HG02759 (cell line): ENCODE measurements around the gene UBTD1.
"Not testable (repeated sequence)": the region's sequence is repeated elsewhere in the genome, so short reads cannot be mapped to it uniquely, and the experiment has no call there.

ENCODE experiments used
- ATAC-seq: cut with Tn5 transposase; IDR thresholded peaks from one replicate; pipeline ENCODE4 v1.9.1; 2021; ENCODE audit warnings: mild to moderate bottlenecking, moderate library complexity; ENCODE audit not compliant: unreplicated experiment

Gene UBTD1

GRCh38 chr10:97498841-97499560 is at the start of gene UBTD1:
UBTD1 (plus strand) TSS chr10:97498924; CDS start chr10:97499204, 280 bp downstream.
- no peak for ATAC-seq

- no peak for ATAC-seq
Measured at GRCh38 chr10:97450828-97451227, 47.9 kb upstream of the UBTD1 start.

- no peak for ATAC-seq
Measured at GRCh38 chr10:97451605-97452004, 47.1 kb upstream of the UBTD1 start.

DNA sequence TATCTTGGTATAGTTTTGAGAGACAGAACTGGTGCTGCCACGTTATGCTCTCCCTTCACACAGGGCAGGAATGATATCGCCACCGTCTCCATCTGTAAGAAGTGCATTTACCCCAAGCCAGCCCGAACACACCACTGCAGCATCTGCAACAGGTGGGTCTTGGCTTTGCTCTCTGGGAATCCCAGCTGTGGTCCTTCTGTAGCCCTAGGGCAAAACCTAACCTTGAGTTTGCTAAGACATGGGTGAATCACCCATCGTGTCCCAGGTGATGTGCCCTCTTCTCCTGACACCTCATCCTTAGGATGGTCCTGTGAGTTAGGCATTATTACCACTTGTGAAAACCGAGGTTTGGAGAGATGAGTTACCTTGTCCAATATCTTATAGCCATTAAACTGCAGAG is 46.4 kb upstream of the UBTD1 start:
- ATAC-seq: no peak

DNA sequence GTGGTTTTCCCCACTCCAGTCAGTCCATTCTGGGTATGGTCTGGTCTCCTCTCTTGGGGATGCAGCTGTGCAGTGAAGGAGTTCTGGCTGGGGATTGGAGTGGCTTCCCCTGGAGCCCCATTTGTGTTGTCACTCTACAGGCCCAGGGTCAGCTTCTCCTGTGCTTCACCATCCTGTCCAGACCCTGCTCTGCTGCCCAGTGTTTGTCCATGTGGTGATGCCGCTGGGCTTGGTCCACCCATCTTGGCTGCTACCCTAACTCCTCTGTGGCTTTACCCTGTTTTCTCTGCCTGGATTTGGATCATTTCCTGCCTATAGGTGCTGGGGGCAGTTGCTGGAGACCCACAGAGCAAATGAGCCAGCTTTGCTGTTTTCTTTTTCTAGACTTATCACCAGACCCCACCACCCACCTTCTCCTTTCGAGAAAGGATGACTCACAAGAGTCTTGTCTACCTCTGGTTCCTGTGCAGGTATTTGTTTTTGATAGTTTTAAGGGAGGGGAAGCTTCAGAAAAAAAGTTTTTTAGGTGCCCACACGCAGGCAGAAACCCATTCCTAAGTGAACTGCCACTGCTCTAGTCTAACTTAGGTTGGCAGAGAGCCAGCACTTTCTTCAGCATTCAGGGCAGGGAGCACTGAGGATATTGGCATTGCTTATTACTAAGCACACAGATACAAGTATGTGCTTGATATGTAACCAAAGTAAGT is 44.2 kb upstream of the UBTD1 start:
- no peak for ATAC-seq

DNA sequence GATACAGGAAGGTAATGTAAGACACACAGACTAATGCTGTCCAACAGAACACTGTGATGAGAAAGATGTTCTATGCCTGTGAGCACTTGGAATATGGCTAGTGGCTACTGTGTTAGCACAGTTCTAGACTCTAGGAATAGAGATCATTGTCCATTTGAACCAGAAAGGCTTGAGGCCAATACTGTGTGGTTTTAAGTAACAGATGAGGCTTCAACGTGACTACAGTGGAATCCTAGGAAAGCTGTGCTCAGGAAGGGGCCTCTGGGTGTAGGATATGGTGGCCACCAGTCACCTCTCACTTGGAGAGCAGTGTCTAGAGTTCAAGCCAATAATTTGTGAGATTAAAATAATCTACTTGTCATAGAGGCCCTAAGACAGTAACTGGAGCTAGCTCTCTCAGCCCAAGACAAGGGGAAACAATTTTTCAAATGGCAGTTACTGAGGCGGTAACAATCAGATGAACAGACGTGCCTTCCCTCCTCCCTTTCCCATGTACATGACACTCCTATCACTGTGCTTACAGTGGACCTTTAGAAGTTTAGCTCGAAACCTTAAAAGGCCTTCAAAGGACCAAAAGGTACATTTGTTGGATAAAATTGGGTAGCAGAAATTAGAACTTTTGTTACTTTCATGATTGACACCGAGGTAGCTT is 42.6 kb upstream of the UBTD1 start:
- ATAC-seq: no peak

DNA sequence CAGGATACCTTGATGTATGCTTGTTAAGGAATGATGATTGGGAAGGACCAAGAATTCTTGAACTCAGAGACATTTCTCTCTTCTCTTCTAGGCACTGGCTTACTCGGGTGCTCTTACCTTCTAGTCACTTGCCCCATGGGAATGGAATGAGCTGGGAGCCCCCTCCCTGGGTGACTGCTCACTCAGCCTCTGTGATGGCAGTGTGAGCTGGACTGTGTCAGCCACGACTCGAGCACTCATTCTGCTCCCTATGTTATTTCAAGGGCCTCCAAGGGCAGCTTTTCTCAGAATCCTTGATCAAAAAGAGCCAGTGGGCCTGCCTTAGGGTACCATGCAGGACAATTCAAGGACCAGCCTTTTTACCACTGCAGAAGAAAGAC is 42.0 kb upstream of the UBTD1 start:
- ATAC-seq: no peak

DNA sequence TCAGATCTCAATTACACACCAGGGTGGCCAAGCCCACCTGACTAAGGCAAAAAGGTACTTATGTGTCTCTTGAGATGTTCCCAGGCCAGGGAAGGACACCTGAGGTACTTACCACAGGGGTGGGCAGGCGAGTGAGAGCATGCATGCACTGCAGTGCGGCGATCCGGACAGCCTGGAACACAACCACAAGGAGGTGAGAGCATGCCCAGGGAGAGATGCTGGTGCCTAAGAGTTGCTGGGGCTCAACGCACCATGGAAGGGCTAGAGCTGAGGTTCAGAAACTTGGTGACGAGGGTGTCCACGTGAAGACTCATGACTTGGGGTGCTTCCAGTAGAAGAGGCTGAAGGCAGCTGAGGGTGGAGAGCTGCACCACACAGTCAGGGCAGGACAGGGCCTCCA is 39.6 kb upstream of the UBTD1 start:
- ATAC-seq: no peak

GRCh38 chr10:97459933-97460332 is 38.8 kb upstream of the UBTD1 start:
- no peak for ATAC-seq

DNA sequence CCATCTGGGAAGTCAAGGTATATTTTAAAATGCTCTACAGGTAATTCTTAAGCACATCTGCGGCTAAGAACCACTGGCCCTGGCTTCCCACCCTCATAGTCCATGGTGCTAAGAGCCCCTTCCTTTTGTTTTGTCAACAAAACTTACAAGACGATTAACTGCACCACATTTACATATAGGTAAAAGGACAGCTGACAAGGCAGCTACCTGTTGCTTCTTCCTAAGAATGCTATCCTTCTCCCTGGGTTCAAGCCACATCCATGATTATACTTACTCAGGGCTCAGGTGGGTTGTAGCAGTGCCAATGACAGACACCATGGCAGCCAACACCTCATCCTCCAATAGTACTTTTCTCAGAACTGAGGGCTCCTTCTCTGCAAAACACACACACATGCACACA is 36.4 kb upstream of the UBTD1 start:
- ATAC-seq: no peak

DNA sequence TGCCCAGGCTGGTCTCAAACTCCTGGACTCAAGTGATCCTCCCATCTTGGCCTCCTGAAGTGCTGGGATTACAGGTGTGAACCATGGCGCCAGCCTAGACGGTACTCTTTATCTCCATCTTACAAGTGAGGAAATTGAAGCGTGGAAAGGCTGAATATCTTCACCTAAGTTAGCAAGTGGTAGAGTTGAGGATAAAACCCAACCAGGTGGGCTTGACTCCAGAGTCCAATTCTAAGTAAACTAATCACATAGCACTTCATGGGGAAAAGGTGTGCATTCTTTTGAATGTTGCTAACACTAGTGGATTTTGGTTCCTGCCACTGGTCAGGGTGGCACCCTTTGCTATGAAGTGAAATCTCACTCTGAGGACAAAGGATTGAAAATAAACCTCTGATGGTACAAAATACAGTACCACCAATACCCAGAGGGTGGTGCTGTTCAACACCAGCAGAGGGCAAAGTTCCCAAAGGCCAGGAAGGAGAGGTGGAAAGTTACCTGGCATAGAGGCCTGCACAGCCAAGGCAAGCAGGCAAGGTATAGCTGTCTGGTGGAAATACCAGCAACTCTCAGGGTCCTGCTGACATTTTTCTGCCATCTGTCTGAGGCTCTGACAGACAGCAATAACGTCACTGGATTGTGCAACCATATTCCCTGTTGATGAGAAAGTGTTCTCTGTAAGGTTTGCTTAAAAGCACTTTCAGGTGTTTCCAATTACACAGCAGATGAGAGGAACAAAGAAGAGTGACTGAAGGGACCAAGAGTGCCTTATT is 35.2 kb upstream of the UBTD1 start:
- peak; percentile 49 for ATAC-seq

GRCh38 chr10:97464226-97464625 is 34.5 kb upstream of the UBTD1 start:
- ATAC-seq: no peak

DNA sequence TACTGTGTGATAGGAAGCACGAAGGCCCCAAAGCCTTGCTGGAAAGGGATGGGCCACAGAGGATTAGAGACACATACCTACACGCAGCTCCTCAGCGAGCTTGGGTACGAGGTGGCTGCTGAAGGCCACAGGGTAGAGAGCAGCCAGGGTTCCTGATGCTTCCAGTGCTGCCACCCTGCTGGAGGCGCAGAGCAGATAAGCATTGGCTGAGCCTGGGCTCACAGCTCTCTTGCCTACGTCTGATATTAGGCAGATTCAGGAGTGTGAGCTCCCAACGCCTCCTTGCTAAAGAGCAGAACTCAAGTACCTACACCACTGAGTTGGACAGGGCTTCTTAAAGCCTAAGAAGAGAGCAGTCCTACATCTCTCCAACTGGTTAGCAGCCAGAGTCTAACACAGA is 32.7 kb upstream of the UBTD1 start:
- ATAC-seq: no peak

- ATAC-seq: no peak
Measured at GRCh38 chr10:97466755-97467154, 32.0 kb upstream of the UBTD1 start.

DNA sequence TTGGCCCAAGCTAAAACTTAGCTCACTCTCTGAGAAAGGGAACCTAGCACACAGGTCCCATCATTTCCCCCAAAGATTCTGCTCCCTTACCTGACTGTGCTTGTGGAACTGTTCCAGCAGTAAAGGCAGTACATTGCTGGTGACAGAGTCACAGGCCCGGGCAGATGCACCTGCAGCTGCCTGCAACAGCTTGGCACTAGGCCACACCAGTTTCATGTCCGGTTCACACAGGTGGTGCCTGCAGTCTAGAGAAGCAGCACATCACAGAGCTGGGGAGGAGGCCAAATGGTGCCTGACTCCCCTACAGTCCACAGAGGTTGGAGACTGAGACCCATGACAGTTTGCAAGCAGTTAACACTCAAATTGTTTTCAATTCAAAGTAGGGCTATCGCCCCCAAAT is 30.6 kb upstream of the UBTD1 start:
- ATAC-seq: peak; percentile 55

DNA sequence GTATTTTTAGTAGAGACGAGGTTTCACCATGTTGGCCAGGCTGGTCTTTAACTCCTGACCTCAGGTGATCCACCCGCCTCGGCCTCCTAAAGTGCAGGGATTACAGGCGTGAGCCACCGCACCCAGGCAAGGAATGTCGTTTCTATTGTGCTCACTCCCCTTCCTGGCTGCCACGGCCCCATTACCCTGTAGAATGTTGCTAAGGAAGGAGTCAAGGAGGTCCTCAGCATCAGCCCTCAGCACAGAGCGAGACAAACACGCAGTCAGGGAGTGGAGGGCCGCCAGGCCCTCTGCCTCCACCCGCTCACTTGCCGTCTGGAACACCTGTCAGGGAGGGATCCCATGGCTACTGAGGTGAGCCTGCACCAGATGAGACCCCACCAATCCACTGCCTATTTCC is 29.9 kb upstream of the UBTD1 start:
- not testable (repeated sequence) for ATAC-seq

GRCh38 chr10:97474918-97475317 is 23.8 kb upstream of the UBTD1 start:
- no peak for ATAC-seq

GRCh38 chr10:97475936-97476594 is 22.7 kb upstream of the UBTD1 start:
- no peak for ATAC-seq

DNA sequence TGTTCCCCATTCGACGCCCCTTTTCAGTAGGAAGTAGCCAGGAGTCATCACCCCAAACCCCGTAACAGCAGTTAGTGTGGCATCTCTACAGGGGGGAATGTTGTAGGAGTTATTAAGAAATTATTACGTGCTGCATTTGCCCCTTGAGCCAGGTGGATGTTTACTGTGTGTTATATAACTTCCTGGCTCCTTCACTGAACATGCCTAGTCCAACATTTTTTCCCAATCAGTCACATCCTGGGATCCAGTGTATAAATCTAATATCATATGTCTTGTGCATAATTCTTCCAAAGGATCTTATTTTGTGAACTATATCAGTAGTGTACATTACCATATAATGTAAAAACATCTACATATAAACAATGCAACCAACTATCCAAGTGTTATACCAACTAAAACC is 19.3 kb upstream of the UBTD1 start:
- not testable (repeated sequence) for ATAC-seq

GRCh38 chr10:97479939-97480338 is 18.8 kb upstream of the UBTD1 start:
- ATAC-seq: no peak

GRCh38 chr10:97481071-97481470 is 17.7 kb upstream of the UBTD1 start:
- no peak for ATAC-seq
